RWPE2 (cell line): ENCODE measurements around the gene IFITM10.

Source experiments
- ATAC-seq: fragments of 200-7000 bp; cut with Tn5 transposase; 3 replicates; pipeline ENCODE4 v1.9.1; 2021; ENCODE audit warnings: low read depth
- DNase-seq: peaks from one replicate; pipeline ENCODE4 v3.0.0-alpha.2; 2020; ENCODE audit warnings: low spot score
- H3K27ac ChIP-seq: fragments of 450-650 bp; 2 replicates; pipeline ENCODE4 v1.5.1; 2017; ENCODE audit warnings: mild to moderate bottlenecking; ENCODE audit not compliant: poor library complexity, severe bottlenecking
- H3K27me3 ChIP-seq: fragments of 250-450 bp; sonication (Bioruptor Pico); 2 replicates; pipeline ENCODE4 v1.5.1; 2021; ENCODE audit warnings: mild to moderate bottlenecking, moderate library complexity; ENCODE audit not compliant: insufficient read depth, poor library complexity, severe bottlenecking
- H3K36me3 ChIP-seq: fragments of 250-450 bp; sonication (Bioruptor Pico); 2 replicates; pipeline ENCODE4 v1.5.1; 2020; ENCODE audit warnings: low read depth, mild to moderate bottlenecking, moderate library complexity
- H3K4me1 ChIP-seq: fragments of 250-450 bp; sonication (Bioruptor Pico); 2 replicates; pipeline ENCODE4 v1.5.1; 2021; ENCODE audit warnings: mild to moderate bottlenecking, moderate library complexity; ENCODE audit not compliant: insufficient read depth, poor library complexity, severe bottlenecking
- H3K4me3 ChIP-seq: fragments of 250-450 bp; sonication (Bioruptor Pico); 2 replicates; pipeline ENCODE4 v1.5.1; 2021; ENCODE audit warnings: mild to moderate bottlenecking, moderate library complexity; ENCODE audit not compliant: severe bottlenecking
- H3K9me3 ChIP-seq: fragments of 250-450 bp; sonication (Bioruptor Pico); 2 replicates; pipeline ENCODE4 v1.5.1; 2021; ENCODE audit warnings: mild to moderate bottlenecking, moderate library complexity; ENCODE audit not compliant: severe bottlenecking
- TF ChIP-seq, protein P1 (sequence below): fragments of 450-650 bp; IDR thresholded peaks from one replicate; pipeline ENCODE4 v1.5.1; 2017; ENCODE audit warnings: mild to moderate bottlenecking, moderate library complexity; ENCODE audit not compliant: poor library complexity, severe bottlenecking

Gene IFITM10

DNA sequence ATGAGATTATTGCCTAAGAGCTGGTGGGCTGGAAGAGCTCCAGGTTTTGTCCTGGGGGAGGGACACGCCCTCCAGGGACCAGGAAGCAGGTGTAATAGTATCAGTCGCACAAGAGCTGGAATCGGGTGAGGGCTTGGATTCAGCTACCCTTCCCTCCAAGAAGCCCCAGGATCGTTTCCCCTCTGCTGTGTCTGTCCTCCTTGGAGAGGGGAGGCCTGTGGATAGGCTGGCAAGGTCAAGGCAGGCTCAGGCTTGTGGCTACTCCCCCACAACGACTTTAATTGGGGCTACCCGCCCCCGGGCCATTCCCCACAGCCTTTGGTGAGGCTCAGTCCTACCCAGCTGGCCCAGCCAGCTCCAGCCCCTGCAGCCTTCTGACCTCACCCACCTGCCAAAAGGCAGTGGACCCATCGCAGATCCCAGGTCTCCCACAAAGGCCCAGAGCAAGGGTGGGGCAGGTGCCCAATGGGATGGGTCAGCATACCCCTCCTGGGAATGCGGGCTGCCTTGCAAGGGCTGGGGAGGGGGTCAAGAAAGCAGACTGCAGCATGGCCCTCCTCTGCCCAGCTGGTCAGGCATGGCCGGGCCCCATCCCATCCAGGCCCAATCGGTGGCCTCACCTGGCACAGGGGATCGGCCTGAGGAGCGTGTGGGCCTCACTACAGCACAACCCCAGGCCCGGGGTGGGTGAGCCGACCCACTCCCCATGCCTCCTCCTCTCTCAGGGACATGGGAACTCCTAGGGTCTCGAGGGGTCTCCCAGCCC is 12.3 kb upstream of the IFITM10 start:
- Histone ChIP-seq H3K27me3 (no peaks in the 10 kb centered on the region), H3K4me3 (peak overlapping the region; percentile 83), H3K36me3 (peaks cover 45% of the 10 kb centered on the region), H3K4me1 (peaks cover 9% of the 10 kb centered on the region), H3K27ac (peak overlapping the region; percentile 63), H3K9me3 (no peaks in the 10 kb centered on the region)
- TF ChIP-seq, protein P1, sequence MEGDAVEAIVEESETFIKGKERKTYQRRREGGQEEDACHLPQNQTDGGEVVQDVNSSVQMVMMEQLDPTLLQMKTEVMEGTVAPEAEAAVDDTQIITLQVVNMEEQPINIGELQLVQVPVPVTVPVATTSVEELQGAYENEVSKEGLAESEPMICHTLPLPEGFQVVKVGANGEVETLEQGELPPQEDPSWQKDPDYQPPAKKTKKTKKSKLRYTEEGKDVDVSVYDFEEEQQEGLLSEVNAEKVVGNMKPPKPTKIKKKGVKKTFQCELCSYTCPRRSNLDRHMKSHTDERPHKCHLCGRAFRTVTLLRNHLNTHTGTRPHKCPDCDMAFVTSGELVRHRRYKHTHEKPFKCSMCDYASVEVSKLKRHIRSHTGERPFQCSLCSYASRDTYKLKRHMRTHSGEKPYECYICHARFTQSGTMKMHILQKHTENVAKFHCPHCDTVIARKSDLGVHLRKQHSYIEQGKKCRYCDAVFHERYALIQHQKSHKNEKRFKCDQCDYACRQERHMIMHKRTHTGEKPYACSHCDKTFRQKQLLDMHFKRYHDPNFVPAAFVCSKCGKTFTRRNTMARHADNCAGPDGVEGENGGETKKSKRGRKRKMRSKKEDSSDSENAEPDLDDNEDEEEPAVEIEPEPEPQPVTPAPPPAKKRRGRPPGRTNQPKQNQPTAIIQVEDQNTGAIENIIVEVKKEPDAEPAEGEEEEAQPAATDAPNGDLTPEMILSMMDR = no peak
- no peak for DNase-seq
- ATAC-seq = peak; percentile 56

DNA sequence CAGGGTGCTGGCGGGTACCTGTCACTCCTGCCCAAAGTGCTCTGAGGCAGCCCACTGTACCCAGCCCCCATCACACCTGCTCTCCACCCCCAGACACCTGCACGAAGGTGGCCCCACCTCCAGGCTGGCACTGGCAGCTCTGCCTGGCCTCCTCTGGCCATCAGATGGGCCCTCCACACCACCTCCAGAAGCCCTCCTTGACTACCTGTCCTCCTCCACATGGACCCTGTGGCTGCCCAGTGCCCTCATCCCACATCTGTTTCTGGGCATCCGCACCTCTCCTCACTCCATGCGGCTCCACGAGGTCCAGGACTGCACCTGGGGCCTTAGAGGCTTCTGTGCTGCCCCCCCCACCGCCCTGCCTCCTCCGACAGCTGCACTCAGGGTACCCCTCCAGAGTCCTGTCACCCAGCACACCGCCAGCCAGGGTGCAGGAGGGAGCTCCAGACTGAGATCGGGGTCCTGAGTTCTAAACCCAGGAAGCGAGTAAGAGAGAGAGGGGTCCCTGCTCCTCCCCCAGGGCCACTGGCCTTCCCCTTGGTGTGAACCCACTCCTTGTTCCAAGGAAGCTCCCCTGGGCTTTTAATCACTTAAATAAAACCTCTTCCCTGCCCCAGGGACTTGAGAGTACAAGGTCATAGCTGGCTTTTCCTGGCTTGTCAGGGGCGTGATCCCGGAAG is 11.6 kb upstream of the IFITM10 start:
- DNase-seq = no peak
- no peak for ATAC-seq
- TF ChIP-seq, protein P1 = no peak
- peaks cover 9% of the 10 kb centered on the region for H3K4me1 ChIP-seq
- H3K27me3 ChIP-seq = no peaks in the 10 kb centered on the region
- H3K9me3 ChIP-seq = no peaks in the 10 kb centered on the region
- peak overlapping the region; percentile 83 for H3K4me3 ChIP-seq
- H3K36me3 ChIP-seq = peaks cover 52% of the 10 kb centered on the region
- peak overlapping the region; percentile 63 for H3K27ac ChIP-seq

DNA sequence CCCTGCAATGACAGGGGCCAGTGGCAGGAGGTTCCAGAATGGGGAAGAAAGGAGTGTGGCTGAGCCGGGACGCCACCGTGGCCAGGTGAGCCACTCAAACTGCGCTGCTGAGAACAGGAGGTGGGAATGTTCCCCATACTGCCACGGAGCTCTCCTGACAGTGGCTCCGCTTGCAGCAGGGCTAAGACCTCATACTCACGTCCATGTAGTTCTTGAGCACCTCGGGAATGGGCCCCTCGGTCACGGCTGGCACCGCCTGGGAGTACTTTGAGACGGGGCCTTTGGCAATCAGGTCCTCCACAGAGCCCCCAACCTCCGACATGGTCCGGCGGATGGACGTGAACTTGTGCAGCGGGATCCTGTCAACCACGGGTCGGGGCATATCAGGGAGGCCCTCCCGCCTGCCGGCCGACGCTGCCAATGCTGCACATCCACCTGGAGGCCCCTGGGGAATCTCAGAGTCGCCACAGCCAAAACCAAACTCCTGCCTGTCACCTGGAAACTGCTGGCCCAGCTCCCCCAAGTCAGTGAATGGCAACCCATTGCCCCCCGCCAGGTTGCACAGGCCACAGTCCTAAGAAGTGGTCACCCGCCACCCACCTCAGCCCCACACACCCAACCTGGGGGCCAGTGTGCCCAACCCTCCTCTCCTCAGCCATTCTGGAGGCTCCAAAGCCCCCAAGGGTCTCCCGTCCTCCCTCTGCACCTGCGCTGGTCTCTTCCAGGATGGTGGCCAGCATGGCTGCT is 10.9 kb upstream of the IFITM10 start:
- Histone ChIP-seq H3K4me3 (no peak overlapping the region), H3K9me3 (no peaks in the 10 kb centered on the region), H3K27ac (peak overlapping the region; percentile 63), H3K36me3 (peaks cover 57% of the 10 kb centered on the region), H3K27me3 (no peaks in the 10 kb centered on the region), H3K4me1 (peaks cover 9% of the 10 kb centered on the region)
- TF ChIP-seq, protein P1 = no peak
- ATAC-seq (no peak), DNase-seq (no peak)

DNA sequence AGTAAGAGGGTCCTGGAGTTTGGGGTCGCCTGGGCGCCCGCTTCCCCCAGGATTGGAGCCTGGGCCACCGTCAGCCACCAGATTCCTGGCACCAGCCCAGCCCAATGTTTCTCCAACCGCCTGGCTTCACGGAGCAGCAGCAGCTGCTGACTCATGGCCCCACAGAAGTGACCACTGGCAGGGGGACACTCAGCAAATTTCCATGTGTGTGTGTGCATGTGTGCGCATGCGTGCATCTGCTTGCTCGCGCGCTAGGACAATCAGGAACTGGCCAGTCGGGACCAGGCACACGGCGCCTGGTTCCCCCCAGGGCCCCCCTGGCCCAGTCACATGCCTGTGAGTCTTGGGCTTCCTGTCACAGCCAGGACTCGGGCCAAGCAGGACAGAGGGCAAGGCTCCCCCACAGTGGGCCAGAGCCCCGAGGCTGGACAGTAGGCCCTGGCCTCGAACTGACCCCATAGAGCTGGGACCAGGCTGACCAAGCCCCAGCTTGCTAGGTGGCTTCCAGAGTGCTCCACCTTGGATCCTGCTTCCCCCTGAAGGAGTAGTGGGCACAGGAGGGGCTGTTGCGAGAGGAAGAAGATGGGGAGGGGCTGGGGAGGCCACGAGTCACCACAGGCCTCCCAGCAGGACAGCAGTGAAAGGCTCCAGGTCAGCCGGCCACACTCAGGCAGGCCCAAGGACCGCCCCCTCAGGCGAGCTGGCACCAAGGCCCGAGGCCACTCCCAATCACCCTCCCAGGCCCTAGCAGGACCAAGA is 10.1 kb upstream of the IFITM10 start:
- H3K4me3 ChIP-seq = no peak overlapping the region
- H3K9me3 ChIP-seq = no peaks in the 10 kb centered on the region
- no peak for ATAC-seq
- DNase-seq = no peak
- no peaks in the 10 kb centered on the region for H3K27me3 ChIP-seq
- H3K4me1 ChIP-seq = peaks cover 9% of the 10 kb centered on the region
- TF ChIP-seq, protein P1 = no peak
- H3K27ac ChIP-seq = peak overlapping the region; percentile 6
- peaks cover 65% of the 10 kb centered on the region for H3K36me3 ChIP-seq
